GM21723 (cell line): ENCODE data around the gene OR7G3.

ENCODE experiments used
- ATAC-seq: cut with Tn5 transposase; IDR thresholded peaks from one replicate; pipeline ENCODE4 v1.9.1; 2021; ENCODE audit warnings: mild to moderate bottlenecking, moderate library complexity; ENCODE audit not compliant: unreplicated experiment

OR7G3 gene

DNA sequence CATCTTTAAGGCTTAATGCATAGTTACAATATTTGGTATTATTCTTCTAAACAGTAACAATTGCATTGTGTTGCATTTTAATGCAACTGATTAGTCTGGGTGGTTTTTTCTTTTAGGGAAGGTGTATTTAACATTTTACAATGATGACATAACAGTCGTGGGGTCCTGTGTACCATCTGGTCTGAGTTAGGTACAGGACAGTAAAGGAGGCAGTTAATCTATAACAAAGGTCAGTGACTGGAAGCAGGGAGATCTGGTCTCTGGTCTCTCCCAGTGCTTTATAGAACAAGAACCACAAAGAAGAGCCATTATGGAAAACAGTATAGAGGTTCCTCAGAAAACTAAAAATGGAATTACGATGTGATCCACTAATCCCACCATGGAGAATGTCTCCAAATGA is 16.8 kb downstream of the OR7G3 start:
- no peak for ATAC-seq

DNA sequence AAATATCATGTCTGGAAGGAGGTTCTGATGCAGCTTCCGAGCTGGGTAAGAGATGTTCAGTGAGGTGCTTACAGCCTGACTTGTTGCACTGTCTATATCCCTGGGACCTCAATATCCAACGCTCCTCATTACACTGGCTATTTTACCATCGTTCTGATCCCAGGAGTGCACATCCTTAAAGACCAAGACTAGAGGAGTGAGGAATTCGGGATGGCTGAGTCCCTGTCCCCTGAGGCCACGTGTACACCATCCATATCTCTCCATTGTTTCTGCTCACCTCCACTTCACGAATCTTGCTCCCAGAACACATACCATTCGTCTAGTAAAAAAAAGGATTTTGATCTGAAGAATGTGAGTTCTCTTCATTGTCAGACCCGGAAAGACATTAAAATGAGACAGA is 19.4 kb downstream of the OR7G3 start, which contains the start of gene OR7G2:
Gene OR7G2, minus strand, starts transcription at position 101 of the 400 bp plus-strand sequence. CDS start 4,232 bp downstream, outside the sequence.
- ATAC-seq = no peak

DNA sequence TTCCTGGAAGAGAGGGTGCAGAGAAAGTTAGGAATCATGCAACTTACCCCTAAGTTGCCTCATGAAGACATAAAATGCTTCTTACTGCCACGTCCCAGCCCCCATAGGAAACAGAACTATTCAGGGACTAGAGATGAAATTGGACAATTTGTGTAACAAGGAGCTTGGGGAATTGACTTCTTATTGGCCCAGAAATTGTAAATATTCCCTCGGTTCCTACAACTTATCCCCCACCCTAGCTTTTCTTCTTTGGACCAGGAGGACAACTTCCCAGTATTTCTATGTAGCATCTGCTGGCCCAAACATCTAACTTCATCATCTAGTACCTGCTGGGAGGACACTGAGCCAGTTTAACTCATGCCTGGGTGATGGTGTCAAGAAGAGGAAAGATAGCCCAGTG is 40.0 kb downstream of the OR7G3 start, which contains the start of gene OR1M1:
Gene OR1M1, plus strand, starts transcription at position 301 of the 400 bp plus-strand sequence. CDS start 6,184 bp downstream, outside the sequence.
- ATAC-seq = no peak

DNA sequence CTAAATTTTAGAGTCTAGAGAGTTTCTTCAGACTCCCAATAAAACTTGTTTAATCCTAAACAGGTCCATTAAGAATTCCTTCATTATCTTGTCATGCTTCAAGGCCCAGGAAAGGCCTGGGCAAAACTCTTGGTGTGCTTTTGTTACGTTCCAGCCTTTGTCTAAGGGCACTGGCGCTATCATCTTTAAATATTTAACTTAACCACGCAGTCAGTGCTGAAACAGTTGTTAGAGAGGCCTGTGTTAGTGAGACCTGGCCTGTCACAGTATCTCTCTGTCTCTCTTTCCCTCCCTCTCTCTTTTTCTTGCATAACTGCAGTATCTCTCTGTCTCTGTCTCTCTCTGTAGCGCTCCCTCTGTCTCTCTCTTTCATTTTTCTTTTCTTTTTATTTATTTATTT is 48.1 kb downstream of the OR7G3 start:
- no peak for ATAC-seq

DNA sequence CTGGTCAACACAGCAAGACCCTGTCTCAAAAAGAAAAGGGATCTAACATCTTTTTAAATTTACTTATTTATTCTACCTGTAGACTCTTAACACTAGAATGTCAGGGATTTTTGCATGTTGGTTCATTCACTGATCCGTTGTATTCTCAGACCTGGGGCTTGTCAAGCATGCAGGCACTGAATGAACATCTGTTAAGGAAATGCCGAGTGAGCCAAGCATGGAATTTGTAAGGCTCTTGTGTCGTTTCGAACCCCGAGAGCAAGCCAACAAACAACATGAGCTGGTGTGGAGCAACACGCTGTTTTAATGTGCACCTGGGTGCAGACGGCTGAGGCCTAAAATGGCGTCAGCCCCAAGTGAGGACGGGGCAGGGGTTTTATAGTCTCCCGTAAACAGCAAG is 49.8 kb downstream of the OR7G3 start:
- ATAC-seq = no peak
